BLaER1 (cell line): Measurements from ENCODE around the gene MEG3.

Experiments used
- H3K27ac ChIP-seq: shearing (Covaris generic); formaldehyde crosslinking; 2 replicates; pipeline ENCODE4 v1.8.1; 2022
- H3K27me3 ChIP-seq: shearing (Covaris generic); formaldehyde crosslinking; 2 replicates; pipeline ENCODE4 v1.8.1; 2022
- H3K36me3 ChIP-seq: shearing (Covaris generic); formaldehyde crosslinking; 2 replicates; pipeline ENCODE4 v1.8.1; 2022
- H3K4me1 ChIP-seq: shearing (Covaris generic); formaldehyde crosslinking; 2 replicates; pipeline ENCODE4 v1.8.1; 2022
- H3K4me2 ChIP-seq: shearing (Covaris generic); formaldehyde crosslinking; 2 replicates; pipeline ENCODE4 v1.8.1; 2022
- H3K4me3 ChIP-seq: shearing (Covaris generic); formaldehyde crosslinking; 2 replicates; pipeline ENCODE4 v1.8.1; 2022
- H3K9ac ChIP-seq: shearing (Covaris generic); formaldehyde crosslinking; 2 replicates; pipeline ENCODE4 v1.8.1; 2022
- H3K9me3 ChIP-seq: shearing (Covaris generic); formaldehyde crosslinking; 2 replicates; pipeline ENCODE4 v1.8.1; 2022
- H4K20me1 ChIP-seq: shearing (Covaris generic); formaldehyde crosslinking; 2 replicates; pipeline ENCODE4 v1.8.1; 2022
- Cebpa-rat ChIP-seq: shearing (Covaris generic); IDR thresholded peaks from 2 replicates; pipeline ENCODE4 v1.8.1; 2022

Gene MEG3

GRCh38 chr14:100830681-100831080 is 4.8 kb downstream of the MEG3 start:
- no peaks in the 10 kb centered on the region; the same call in 1 of the 2 replicates for H3K27me3 ChIP-seq
- no peak for TF ChIP-seq Cebpa-rat
- H4K20me1 ChIP-seq = no peaks in the 10 kb centered on the region
- H3K4me2 ChIP-seq = no peak overlapping the region
- no peak overlapping the region for H3K4me3 ChIP-seq
- peaks cover 25% of the 10 kb centered on the region for H3K9me3 ChIP-seq
- H3K4me1 ChIP-seq = peaks cover 12% of the 10 kb centered on the region
- H3K36me3 ChIP-seq = no peaks in the 10 kb centered on the region
- H3K27ac ChIP-seq = no peak overlapping the region
- no peak overlapping the region for H3K9ac ChIP-seq

DNA sequence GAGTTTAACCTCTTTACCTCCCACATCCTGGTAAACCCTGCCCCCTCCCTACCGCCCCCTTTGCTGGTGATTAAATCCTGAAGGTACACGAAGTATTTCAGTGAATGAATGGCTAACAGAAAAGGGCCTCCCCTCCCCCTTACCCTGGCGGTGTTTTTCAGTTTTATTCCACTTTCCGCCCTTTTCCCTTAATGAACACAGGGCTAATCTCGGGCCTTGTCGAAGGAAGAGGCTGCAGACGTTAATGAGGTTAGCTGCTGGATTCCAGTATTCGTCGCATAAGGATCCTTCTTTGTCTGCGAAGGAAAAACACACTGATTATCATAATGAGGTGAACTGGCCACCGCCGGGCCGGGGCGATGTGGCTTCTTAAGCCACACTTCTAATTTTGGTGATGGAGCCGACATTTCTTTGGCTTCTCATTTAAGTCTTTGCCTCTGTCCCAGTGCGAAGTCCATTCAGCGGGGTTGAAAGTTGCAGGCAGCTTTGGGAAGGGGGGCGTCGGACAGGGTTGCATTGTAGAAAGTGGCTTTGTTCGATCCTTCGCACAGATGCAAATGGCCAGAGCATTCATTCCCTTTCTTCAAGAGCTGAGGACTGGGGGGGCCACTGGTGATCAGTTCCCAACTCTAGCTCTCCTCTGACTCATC is 6.5 kb downstream of the MEG3 start:
- Histone ChIP-seq H3K9me3 (peaks cover 8% of the 10 kb centered on the region), H4K20me1 (no peaks in the 10 kb centered on the region), H3K9ac (no peak overlapping the region), H3K36me3 (no peaks in the 10 kb centered on the region), H3K4me2 (no peak overlapping the region), H3K4me1 (peaks cover 30% of the 10 kb centered on the region), H3K4me3 (no peak overlapping the region), H3K27me3 (no peaks in the 10 kb centered on the region; the same call in 1 of the 2 replicates), H3K27ac (no peak overlapping the region)
- no peak for TF ChIP-seq Cebpa-rat

DNA sequence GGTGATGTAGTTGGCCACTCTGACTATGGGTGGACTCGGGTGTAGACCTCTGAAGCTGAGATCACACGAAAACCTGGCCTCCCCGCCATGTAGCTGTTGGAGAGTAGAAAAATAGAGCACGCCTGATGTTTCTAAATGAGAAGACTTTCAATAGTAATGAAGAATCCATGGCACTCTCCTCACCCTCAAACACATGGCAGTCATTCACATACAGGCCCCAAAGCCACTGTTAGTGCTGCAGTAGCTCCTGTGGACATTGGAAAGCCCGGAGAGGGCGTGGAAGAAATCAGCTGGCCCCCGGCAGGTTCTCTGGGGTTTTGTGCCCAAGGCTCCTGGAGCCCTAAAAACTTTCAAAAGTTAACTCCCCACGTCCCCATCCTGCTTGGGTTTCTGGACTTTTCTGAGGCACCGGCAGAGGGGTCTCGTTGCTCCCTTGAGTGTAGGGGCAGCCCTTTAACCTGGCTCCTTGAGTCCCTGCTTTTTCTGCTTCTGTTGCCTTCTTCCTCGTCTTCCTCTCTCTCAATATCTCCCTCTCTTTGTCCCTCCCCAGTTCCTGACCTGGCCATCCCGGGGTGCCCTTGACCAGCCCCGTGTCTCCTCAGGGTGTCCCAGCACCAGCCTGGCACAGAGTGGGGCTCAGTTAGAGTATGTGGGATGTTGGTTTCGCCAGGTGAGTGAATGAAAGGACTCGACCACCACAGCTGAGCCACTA is 8.3 kb downstream of the MEG3 start:
- H3K4me3 ChIP-seq = no peak overlapping the region
- no peaks in the 10 kb centered on the region for H3K36me3 ChIP-seq
- peak overlapping the region; percentile 87; the same call in 1 of the 2 replicates for H3K4me2 ChIP-seq
- H3K27me3 ChIP-seq = no peaks in the 10 kb centered on the region; the same call in 1 of the 2 replicates
- H3K9ac ChIP-seq = no peak overlapping the region
- H3K27ac ChIP-seq = no peak overlapping the region
- peaks cover 37% of the 10 kb centered on the region for H3K4me1 ChIP-seq
- TF ChIP-seq Cebpa-rat = no peak
- H3K9me3 ChIP-seq = no peaks in the 10 kb centered on the region
- no peaks in the 10 kb centered on the region for H4K20me1 ChIP-seq

DNA sequence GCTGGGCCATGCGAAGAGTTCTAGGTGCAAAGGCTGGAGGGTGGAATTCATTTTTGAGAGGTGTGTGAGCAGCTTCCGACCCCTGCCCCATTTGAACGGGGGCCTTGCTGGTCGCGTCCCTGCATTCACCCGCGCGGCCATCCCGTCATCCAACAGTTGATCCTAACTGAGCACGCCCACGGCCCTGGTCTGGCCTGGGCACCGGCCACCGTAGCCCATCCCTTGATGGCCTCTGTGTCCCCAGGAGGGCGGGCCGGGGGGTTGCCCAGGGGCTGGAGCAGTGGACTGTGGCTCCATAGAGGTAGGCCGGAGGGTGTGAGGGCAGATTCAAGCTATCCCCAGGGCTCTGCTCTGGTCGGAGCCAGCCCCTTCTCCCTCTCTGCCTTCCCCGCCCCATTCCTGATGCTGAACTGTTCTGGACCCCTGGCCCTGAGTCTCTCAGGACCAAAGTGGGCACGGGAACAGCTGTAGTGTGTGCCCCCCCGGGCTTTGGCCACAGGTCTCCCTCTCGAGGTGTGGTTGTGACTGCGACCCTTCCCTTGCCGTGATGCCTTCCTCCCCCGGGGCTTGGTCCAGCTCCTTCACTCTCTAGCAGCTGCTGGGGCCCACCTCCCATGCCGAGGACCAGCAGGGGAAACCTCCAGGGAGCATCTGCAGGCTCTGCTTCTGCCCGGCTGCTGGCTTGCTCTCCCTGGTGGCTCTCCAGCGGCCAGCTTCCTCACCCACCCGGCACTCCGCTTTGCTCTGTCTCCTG is 9.1 kb downstream of the MEG3 start:
- Histone ChIP-seq H3K27ac (peak overlapping the region; percentile 51; the same call in 1 of the 2 replicates), H3K27me3 (no peaks in the 10 kb centered on the region; the same call in 1 of the 2 replicates), H4K20me1 (no peaks in the 10 kb centered on the region), H3K4me2 (peak overlapping the region; percentile 87), H3K4me1 (peaks cover 37% of the 10 kb centered on the region), H3K9me3 (no peaks in the 10 kb centered on the region), H3K9ac (no peak overlapping the region), H3K36me3 (no peaks in the 10 kb centered on the region), H3K4me3 (no peak overlapping the region; the same call in 1 of the 2 replicates)
- TF ChIP-seq Cebpa-rat = no peak

- H4K20me1 ChIP-seq = no peaks in the 10 kb centered on the region
- H3K36me3 ChIP-seq = no peaks in the 10 kb centered on the region
- peak overlapping the region; percentile 51; the same call in 1 of the 2 replicates for H3K27ac ChIP-seq
- H3K27me3 ChIP-seq = no peaks in the 10 kb centered on the region; the same call in 1 of the 2 replicates
- H3K4me2 ChIP-seq = peak overlapping the region; percentile 87
- H3K9me3 ChIP-seq = no peaks in the 10 kb centered on the region
- H3K9ac ChIP-seq = no peak overlapping the region
- H3K4me3 ChIP-seq = no peak overlapping the region; the same call in 1 of the 2 replicates
- no peak for TF ChIP-seq Cebpa-rat
- H3K4me1 ChIP-seq = peaks cover 39% of the 10 kb centered on the region
Observed at GRCh38 chr14:100835548-100836310, 9.8 kb downstream of the MEG3 start.

- Histone ChIP-seq H3K36me3 (no peaks in the 10 kb centered on the region), H4K20me1 (no peaks in the 10 kb centered on the region), H3K9me3 (no peaks in the 10 kb centered on the region), H3K27me3 (no peaks in the 10 kb centered on the region; the same call in 1 of the 2 replicates), H3K27ac (no peak overlapping the region), H3K4me3 (no peak overlapping the region), H3K9ac (no peak overlapping the region), H3K4me1 (peaks cover 44% of the 10 kb centered on the region), H3K4me2 (peak overlapping the region; percentile 87)
- no peak for TF ChIP-seq Cebpa-rat
Observed at GRCh38 chr14:100836311-100836805, 10.4 kb downstream of the MEG3 start.

GRCh38 chr14:100836941-100837804 is 11.3 kb downstream of the MEG3 start:
- Histone ChIP-seq H3K4me3 (no peak overlapping the region), H3K27me3 (no peaks in the 10 kb centered on the region; the same call in 1 of the 2 replicates), H3K36me3 (no peaks in the 10 kb centered on the region), H3K9ac (no peak overlapping the region), H3K27ac (no peak overlapping the region), H4K20me1 (no peaks in the 10 kb centered on the region), H3K4me1 (peaks cover 52% of the 10 kb centered on the region), H3K9me3 (no peaks in the 10 kb centered on the region), H3K4me2 (peak overlapping the region; percentile 87)
- no peak for TF ChIP-seq Cebpa-rat

DNA sequence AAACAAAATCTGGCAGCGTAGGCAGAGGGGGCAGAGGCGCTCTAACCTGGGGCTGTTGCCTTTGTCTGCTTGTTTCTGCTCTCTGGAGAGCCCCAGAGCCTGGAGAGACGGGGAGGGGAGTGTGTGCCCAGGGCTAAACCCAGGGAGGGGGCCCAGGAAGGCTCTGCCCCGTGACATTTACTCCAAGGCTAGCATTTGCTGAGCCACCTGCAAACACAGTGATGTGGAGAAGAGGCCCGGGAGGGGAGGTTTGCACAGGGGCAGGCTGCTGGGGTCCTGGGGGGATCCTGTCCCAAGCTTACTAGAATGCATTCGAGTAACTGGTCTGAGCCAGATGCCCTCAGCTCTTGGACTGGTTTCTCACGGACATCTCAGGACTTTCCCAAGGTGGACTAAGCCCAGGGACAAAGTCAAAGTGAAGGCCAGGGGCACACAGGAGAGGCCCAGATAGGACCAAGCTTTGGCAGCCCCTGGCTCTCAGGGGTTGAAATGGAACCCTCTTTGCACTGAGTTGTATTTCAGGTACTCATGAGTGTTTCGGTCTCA is 12.0 kb downstream of the MEG3 start:
- H3K36me3 ChIP-seq = no peaks in the 10 kb centered on the region

More for the DNA sequence above, 12.0 kb downstream of the MEG3 start:
- Histone ChIP-seq H3K27me3 (no peaks in the 10 kb centered on the region; the same call in 1 of the 2 replicates), H4K20me1 (no peaks in the 10 kb centered on the region), H3K27ac (no peak overlapping the region), H3K9ac (no peak overlapping the region), H3K4me2 (peak overlapping the region; percentile 87), H3K9me3 (no peaks in the 10 kb centered on the region), H3K4me3 (no peak overlapping the region), H3K4me1 (peaks cover 59% of the 10 kb centered on the region)
- TF ChIP-seq Cebpa-rat = no peak
